ENCODE measurements around the gene CTBP1. TPM values are rescaled to one million over a fixed set of nuclear protein-coding genes. Genes with fewer than 3 reads are reported as not detected.

CTBP1 gene
- polyA plus RNA-seq, 1 donor: 112 TPM

DNA sequence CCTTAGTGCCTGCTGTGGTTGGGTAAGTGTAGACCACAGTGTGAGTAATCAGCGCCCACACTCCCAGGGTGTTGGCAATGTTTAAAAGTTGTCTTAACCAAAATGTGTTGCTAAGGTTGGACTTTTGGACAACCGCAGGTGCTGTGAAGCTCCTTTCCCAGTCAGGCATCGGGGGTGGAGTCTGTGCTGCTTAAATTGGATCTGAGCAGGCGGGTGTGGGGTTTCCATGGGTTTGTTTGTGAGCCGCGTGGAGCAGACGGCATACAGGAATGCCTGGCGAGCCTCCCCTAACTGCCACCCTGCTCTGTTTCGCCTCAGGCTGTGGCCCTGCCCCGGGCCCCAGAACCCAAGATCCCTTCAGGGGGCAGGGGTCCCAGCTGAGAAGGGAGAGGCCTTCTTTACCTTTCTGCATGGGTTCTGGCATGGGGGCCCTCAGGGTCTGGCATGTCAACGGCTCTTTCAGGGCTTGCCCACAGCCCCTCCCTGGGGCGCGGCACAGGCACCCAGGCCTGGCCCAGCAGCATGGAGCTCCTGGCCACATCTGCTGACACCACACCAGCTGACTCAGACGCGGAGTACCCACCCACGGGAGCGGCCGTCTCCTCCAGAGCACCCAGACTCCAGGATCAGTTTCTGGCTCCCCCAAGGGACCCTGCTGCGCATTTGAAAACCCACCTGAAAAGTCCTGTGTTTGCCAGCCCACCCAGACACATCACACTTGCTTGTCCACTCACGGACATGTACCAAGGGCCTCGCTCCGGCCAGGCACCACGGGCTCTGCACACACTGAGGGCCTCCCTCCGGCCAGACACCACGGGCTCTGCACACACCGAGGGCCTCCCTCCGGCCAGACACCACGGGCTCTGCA lies 71.4 kb downstream of the CTBP1 start:
- DNase-seq: no peak

DNA sequence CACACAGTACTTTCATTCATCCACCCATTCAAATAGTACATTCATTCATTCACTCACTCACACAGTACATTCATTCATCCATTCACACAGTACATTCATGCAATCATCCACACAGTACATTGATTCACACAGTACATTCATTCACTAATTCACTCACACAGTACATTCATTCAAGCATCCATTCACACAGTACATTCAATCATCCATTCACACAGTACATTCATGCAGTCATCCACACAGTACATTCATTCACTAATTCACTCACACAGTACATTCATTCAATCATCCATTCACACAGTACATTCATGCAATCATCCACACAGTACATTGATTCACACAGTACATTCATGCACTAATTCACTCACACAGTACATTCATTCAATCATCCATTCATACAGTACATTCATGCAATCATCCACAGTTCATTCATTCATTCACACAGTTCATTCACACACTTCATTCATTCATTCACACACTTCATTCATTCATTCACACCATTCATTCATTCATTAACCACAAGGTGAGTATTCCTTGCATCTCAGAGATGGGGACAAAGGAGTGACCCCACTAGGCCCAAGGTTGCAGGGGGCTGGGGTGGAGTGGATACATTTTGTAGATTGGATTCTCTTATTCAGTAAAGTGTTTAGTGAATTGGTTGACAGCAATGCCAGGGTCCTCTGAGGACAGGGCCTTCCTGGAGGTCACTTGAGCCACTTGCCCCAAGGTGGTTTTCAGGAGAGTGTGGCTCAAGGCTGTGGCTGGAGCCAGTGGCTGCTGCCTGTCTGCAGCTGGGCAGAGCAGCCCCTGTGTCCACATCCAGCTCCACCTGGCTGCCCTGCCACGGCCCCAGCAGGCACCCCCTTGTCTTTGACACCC lies 72.3 kb downstream of the CTBP1 start:
- DNase-seq: no peak

DNA sequence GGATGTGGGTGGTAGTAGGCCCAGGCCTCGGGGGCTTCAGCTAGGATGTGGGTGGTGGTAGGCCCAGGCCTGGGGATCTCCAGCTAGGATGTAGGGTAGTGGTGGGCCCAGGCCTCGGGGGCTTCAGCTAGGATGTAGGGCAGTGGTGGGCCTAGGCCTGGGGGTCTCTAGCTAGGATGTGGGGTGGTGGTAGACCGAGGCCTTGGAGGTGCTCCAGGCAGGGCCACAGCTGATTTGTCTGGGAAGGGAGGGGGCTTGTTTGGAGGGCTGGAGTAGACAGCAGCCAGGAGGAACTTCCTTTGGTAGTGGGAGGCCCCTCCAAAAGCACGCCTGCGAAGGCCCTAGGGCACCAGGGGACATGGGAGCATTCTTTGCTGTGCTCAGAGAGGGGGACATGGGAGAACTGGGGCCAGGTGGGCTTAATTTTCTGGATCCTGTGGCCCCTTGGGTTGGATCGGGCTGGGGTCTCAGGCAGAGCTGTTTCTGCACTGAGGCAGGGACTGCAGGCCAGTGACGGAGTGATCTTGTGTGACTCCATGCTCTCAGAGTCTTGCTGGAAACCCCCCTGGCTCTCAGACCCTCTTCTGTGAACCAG lies 73.2 kb downstream of the CTBP1 start:
- no peak for DNase-seq

DNA sequence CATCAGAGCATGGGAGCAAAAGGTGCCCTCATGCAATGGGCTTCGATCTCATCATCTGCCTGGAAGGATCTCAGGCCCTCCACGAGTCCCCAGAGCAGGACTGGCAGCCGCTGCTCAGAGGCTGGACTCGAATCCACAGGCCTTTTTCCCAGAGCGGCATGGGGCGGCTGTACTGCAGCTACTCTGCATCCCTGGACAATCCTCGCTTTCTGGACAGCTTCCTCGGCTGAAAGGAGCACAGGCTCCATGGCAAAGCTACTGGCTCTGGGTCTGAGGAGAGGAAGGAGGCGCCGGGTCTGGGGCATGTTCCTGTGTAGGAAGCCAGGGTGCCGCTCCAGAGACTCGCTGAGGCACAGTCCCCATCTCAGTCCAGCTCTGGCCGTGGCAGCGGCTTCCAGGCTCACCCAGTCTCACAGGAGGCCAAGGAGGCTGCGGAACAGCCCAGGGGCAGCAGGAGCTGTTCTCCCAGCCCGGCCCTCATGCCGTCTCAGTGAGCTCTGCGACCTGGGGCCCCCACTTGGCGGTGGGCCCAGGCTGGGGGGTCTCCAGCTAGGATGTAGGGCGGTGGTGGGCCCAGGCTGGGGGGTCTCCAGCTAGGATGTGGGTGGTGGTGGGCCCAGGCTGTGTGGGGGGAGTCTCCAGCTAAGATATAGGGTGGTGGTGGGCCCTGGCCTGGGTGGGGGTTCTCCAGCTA lies 73.8 kb downstream of the CTBP1 start:
- no peak for DNase-seq

DNA sequence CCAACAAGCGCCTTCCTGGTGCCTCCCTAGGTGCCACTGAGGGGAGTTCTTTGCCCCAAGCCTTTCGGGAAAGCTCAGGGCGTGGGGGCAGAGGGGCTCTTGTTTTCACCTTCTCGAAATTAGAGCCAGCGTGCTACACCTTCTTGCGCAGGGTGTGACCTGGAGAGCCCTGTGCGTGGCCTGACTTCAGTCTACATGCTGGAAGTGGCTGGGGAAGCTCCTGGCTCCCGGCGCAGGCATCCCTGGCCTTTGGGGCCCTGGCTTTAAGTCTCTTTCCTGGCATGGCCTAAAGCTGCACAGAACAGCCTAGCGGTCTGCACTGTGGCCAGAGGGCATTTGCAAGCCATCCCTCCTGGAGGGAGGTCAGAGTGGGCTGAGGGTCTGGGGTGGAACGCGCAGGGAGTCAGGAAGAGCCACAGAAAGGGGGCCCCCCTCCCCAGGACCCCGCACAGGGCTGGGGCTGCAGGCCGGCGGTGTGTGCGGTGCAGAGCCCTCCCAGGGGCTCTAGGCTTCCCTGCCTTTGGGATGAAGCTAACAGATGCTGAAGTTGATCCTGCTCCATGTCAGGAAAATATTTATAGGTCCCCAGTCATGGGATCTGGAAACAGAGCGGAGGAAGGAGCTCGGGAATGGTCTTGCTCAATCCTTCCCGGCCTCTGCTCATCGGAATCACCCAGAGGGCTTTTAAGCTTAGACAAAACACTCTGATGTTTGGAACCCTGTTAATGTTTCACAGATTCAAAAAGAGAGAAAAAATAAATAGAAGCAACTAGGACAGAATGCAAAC lies 75.8 kb downstream of the CTBP1 start:
- DNase-seq: no peak

DNA sequence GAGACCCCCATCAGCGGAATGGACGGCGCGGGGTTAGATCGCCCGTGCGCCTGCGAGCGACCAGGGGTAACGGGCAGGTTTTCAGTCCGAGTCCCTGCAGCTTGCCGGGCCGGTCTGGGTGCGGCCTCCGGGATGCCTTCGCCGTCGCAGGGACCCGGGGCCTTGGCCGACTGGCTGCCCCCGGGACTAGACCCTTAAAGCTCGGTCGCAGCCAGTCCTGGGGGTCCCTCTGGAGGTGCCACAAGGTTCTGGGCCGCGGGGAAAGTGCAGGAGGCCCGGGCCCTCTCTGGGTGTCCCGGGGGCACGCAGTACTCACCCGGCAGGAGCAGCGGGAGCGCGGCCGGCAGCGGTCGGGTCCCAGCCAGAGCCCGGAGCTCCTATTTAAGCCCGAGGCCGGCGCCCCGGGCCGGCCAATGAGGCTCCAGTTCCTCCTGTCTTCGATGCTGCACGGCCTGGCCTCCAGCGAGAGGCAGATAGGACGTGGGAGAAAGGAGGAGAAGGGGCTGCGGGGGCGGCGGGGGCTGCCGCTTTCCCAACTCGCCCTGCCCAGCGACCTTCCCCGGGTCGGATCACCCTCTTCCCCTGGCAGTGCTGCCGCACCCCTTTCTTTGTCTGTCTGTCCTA lies 76.6 kb downstream of the CTBP1 start, which contains the start of gene SPON2:
SPON2 (minus strand) TSS at position 356 of the 624 bp plus-strand sequence.
- no peak for DNase-seq

DNA sequence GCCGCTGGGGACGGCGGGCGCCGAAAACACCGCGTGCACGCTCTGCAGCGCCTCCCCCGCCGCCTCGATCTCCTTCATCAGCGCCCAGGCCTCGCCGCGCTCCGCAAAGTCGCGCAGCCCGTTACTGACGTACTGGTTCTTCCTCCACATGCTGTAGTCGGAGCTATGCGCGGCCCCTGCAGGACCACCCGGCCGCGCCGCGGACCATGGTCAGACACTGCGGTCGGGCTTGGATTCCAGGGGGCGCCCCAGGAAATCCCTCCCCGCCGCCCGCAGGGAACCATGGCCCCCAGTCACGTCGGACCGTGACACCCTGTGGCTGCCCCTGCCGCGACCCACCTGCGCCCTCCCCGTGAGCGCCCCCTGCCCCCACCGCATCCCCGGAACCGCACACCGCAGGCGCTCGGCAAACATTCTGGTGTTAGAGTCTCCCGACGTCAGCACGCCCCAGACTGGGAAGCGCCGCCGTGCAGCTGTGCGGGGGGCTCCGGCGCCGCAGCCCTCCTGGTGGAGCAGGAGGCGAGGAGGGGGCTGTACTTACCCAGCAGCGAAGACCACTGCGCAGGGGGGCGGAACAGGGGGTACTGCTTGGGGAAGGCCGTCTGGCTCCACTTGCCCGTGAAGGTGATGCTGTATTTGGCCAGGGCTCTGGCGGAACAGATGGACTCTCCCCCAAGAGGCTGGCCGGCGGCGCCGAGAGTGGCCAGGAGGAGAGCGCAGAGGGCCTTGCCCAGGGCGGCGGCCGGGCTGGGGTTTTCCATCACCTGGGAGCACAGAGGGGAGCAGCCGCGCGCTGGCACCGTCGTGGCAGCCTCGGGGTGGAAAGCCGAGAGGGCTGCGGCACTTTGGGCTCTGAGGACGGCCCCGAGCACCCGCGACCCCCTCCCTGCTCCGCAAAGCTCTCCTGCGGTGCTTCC lies 77.4 kb downstream of the CTBP1 start:
- DNase-seq: no peak

DNA sequence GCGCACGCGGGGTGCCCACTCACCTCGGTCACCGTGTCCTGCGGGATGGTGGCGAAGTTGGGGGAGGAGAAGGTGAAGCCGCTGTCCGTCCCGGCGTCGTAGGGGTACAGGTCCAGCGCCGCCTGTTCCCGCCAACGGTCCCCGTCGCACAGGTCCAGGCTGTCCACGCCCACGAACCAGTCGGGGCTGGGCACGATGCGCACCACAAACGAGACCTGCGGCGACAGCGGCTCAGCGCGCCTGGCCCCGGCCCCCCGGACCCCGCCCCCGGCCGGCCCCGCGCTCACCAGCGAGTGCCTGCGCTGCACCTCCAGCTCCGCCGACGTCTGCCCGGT lies 78.0 kb downstream of the CTBP1 start:
- no peak for DNase-seq

DNA sequence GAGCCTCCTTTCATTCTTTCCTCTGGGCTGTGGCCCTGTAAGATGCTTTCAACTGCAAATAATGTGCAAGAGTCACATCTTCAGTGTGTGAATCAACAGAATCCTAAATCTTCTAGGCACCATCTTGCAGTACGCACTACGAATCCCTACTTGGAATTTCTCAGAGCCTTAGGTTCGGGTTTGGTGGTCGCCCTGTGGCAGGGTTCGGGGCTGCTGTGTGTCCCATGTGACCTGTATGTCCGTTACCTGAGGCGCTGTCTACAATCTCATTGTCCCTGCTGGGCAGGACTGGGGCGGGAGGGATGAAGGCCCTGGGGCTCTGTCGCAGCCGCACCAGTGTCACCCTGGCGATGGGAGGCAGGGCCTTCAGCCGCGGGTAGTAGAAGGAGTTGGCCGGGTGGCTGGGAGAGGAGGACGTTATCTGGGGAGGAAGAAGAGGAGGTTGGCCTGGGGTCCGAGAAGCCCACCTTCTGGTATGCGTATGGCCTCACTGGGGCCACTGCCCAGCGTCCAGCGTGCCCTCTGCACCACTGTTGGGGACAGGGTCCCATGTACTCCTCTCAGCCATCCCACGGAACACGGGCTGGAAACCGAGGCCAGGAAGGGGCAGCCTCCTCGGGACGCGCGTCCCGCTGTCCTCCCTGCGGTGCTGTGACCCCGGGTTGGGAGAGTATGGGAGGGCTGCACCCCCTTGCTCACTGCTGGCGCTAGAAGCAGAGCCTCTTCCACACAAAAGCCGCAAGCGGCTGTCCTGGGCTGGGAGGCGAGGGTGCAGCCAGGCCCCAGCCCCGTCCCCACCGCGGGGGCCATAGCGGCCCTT lies 78.6 kb downstream of the CTBP1 start:
- no peak for DNase-seq

DNA sequence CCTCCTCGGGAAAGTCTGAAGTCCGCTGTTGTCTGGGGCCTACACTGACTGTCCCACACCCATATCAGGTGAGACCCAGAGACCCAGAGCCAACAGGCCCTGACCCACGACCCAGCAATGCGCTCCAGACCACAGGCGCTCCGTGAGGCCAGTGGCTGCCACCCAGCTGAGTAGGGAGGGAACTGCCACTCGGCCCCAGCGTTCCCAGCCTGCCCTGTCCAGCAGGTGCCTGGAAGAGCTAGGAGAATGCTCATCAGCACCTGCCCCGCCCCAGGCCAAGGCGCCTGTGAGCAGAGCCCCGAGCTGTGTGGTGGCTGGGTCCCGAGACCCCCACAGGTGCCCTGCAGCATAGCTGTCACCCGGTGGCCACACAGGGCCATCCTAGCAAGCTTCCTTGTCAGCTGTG lies 79.2 kb downstream of the CTBP1 start:
- DNase-seq: no peak

DNA sequence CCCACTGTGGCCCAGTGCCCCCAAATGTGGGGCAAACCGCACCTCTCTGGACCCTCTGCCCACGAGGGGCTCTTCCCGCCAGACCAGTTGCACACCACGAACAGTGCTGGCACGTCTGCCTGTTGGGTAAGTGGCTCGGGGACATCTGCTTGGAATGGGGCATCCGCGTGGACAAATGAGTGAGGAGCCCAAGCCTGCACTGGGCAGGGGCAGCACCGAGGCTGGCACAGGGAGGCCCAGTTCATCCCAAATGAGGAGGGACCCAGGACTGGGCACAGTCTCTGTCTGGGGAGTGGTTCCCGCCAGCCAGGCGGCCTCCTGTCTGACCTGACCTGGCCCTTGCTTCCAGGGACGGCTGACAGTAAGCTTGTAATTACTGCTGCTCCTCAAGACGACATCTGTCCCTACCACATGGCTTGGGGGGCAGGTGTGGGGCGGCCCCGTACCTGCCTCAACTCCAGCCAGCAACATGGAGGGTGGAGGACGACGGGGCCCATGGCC lies 79.7 kb downstream of the CTBP1 start:
- no peak for DNase-seq

DNA sequence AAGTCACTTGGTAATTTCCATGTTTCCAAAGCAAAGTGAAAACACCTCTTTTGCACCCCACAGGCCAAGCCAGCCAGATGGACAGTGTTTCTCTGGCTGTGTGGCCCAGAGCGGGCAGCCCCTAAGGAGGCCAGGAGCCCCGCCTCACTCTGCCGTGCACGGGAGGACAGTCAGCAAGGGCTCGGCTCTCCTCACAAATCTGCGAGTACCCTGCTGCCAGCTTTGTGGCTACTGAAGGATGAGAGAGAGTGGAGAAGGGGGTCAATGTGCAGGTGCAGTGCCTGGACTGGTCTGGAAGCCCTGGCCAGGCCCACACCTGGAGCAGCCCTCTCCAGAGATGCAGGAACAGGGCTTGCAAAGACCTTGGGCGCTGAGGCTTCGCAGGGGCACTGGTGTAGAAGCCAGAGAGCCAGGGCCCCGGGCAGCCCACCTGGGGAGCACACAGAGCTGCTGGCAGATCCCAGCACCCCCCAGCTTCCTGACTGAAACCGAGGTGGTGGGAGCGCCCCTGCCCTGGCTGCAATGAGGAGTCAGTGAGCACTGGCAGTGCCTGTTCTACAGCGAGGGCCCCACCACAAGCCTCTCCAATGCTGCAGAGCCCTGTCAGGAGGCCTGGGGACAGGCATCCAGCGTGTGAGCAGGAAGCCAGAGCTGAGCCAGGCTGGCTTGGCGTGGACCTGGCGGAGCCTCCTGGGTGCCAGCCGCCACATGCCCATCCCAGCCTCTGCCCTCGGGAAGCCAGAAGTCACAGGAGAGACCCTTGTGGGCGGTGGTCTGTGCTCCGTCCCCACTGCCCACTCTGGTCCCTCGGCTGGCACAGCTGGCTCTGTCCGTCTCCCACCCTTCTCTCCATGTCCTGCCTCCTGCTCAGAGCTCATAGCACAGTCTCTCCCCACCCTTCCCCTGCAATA lies 80.5 kb downstream of the CTBP1 start:
- no peak for DNase-seq

DNA sequence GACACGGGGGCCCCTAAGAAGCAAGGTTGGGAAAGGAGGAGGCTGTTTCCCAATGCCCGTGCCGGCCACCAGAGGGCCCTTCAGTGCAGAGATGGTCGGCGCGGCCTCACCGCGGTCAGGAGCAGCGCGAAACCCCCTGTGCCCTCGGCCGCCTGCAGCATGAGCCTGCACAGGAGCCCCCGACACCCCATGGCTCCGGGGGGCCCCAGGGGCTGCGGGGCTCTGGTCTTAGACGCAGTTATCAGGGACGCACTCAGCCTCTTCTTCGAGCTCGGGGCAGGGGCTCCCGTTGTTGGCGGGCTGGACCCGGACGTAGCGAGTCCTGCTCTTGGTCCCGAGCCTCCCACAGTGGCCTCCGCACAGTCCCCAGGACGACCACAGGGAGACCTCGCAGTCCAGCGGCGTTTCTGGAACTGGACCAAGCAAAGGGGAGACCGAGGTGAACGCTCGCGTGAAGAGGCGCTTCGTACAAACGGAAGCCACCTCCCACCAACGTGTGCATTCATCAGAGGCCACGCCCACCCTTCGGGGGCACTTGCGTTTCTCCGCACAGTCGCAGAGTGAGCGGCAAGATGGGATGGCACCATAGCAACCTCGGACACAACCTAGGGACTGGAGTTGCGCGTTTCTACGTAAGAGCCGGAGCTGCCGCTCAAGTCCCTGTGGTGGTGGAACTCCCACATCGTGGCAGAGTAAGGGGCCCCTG lies 81.5 kb downstream of the CTBP1 start:
- peak; percentile 76 for DNase-seq

DNA sequence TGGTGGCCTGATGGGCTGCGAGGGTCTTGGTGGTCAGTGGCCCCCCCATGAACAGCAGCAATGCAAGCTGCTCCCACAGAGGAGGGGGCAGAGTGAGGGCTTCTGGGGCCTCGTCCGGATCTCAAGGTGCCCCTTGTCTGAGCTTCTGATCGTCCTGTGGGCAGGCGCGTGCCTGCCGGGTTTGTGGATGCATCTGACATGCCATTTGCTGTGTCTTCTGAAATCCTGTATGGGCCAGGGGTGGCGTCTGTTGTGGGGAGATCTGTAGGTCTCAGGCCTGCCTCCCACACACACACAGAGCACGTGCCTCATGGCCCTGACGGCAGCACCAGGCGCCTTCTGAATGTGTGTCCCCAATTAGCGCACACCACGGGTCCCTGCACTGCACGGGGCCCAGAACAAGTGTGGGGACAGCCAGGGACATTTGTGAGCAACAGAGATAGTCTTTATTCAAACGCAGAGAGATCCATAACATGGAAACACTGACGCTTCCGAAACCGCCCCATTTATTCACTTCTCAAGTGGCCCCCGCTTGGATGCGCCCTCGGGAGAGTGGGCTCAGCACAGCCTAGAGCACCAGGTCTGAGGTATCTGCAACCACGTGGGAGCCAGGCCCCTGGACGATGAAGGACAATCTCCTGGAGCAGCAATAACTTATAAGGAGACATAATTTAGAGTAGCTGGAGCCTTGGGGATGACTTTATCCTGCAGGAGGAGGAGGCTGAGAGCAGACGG lies 82.3 kb downstream of the CTBP1 start:
- DNase-seq: no peak

DNA sequence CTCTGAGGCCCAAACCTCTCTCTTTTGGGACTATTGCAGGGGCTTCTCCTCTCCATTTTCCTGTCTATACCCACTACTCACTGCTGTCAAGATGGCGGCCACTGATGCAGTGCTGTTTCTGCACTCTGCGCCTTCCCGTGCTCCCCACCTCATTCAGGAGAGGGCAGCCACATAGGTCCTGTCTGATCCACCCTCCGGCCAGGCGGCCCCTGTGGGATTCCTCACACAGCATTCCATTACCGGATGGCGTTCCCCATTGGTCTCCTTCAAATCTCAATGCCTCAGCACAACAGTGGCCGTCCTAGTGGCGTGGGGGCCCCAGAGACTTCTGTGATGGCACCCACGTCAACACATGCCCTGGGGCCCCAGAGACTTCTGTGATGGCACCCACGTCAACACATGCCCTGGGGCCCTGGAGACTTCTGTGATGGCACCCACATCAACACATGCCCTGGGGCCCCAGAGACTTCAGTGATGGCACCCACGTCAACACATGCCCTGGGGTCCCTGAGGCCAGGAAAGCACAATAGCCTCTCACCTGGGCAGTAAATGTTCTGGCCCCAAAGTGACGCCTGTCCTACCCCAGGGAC lies 83.9 kb downstream of the CTBP1 start:
- DNase-seq: no peak

DNA sequence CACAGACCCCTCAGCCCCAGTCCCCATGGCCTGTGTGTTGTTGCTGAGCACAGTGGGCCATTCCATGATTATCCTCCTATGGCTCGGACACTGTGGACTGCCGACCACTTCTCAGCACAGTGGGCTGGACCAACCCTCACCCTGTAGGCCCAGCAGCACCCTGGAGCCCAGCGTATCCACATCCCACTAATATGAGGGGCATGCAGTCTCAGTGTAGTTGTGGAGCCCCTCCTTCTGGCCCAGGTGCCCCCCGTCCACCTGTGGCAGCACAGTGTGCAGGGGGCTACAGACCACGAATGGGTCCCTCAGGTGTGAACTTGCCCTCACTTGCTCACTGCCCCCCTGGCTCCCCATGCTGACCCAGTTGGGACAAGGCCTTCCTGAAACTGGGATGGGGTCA lies 84.5 kb downstream of the CTBP1 start:
- no peak for DNase-seq
